Measurements from ENCODE around the gene WFIKKN1.
A peak's percentile ranks its signal among the peaks of the same experiment; 100 is the strongest.

WFIKKN1 gene

DNA sequence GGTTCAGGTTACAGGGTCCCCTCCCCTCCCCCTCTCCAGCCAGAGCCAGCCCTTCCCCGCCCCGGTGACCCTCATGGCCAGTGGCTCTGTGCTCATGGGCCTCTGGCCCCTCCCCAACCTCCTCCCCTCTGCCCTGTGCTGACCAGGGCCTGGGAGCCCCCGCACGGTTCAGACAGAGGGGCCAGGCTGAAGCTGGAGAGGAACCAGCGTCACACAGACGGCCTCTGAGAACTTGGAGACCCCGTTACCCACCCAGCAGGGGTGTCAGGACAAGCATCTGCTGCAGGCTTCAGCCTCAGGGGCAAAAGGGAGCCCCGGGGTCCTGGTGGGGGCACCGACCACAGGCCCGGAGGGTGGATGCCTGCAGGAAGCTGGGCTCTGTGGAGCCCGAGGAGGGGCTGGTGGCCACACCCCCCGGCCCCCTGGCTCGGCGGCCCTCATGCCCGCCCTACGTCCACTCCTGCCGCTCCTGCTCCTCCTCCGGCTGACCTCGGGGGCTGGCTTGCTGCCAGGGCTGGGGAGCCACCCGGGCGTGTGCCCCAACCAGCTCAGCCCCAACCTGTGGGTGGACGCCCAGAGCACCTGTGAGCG lies at the start of gene WFIKKN1:
Gene WFIKKN1, plus strand, starts transcription at position 171 of the 591 bp plus-strand sequence. Its CDS starts 269 bp downstream, at position 440.
- H3K36me3 Mint-ChIP-seq, result peaks cover 11 to 15% of the 10 kb centered on the region in 2 donors
- no peaks in the 10 kb centered on the region for H3K9me3 Mint-ChIP-seq
- no peaks in the 10 kb centered on the region for H3K27me3 Mint-ChIP-seq
- ATAC-seq (replicated peaks) (no peak), DNase-seq (no peak)
- H3K27ac Mint-ChIP-seq, result peak within 1 kb of the TSS; percentile 67
- H3K4me3 Mint-ChIP-seq, result peak within 1 kb of the TSS in 1 of 2 donors; percentile 28
- H3K4me1 Mint-ChIP-seq, result peaks cover 6 to 10% of the 10 kb centered on the region in 2 donors

DNA sequence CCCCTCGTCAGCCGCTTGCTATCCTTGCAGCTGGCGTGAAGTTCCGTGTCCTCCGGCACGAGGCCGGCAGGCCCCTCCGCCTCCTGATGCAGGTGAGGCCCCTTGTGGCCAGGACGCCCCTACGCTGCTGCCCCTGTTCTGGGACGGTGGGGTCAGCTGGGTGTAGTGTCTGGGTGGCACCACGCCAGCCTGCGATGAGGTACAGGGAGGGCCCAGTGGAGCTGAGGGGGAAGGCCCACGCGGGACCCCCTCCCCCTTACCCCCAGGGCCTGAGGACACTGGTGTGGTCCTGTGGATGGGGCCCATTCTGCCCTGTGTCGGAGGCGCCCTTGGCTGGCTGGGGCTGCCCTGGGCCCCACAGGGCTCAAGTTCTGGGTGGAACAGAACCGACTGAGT lies 48.6 kb upstream of the WFIKKN1 start:
- H3K36me3 Mint-ChIP-seq, result peaks cover 3 to 4% of the 10 kb centered on the region in 2 donors
- H3K4me1 Mint-ChIP-seq, result peaks cover 9 to 11% of the 10 kb centered on the region in 2 donors
- no peaks in the 10 kb centered on the region for H3K9me3 Mint-ChIP-seq
- peaks cover 4 to 7% of the 10 kb centered on the region in 2 donors for H3K27me3 Mint-ChIP-seq
- no peak for ATAC-seq (replicated peaks)
- no peak overlapping the region for H3K4me3 Mint-ChIP-seq
- DNase-seq, result no peak
- H3K27ac Mint-ChIP-seq, result no peak overlapping the region

DNA sequence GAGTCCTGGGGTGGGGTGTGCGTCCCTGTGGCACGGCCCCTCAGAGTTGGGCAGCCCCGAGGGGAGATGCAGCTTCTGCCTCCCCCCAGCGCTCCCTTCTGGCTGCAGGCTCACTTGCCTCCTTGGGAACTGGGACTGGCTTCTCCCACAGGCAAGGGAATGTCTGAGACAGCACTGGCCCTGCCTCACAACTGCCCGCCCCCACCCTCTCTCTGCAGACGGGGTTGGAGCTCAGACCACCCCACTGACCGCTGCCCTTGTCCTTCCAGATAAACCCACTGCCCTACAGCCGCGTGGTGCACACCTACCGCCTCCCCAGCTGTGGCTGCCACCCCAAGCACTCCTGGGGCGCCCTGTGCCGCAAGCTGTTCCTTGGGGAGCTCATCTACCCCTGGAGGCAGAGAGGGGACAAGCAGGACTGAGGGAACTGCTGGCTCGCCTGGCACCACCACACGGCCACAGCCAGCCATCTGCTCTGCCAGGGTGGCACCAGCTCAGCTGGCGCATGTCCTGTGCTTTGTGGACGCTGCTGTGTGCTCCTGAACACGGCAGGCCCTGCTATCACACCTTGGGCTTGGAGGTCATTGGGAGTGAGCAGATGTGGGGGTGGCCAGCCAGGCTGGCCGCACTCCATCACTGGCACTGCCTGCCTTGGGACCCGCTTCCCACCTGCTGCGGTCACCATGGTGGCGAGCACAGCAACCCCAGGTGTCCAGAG lies 48.0 kb upstream of the WFIKKN1 start:
- Mint-ChIP-seq H3K27ac (no peak overlapping the region), H3K9me3 (no peaks in the 10 kb centered on the region), H3K27me3 (peaks cover 4 to 7% of the 10 kb centered on the region in 2 donors), H3K4me3 (no peak overlapping the region), H3K4me1 (peaks cover 12 to 16% of the 10 kb centered on the region in 2 donors), H3K36me3 (peaks cover 3 to 4% of the 10 kb centered on the region in 2 donors)
- no peak for ATAC-seq (replicated peaks)
- DNase-seq, result no peak

DNA sequence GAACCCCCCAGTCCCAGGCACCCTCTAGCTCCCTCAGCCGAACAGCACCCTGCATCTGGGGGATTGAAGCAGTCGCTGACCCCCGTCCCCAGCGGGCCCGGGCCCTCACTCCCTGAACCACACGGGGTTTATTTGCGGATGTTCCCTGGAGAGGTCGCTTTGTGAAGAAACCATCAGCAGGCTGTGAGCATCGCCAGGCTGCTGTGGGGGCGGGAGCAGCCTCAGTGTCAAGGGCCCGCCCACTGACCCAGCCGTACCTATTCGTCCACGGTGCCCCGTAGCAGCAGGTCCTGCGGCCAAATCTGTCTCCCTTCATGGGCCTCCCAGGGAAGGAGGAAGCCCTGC lies 47.3 kb upstream of the WFIKKN1 start:
- Mint-ChIP-seq H3K9me3 (no peaks in the 10 kb centered on the region), H3K36me3 (peaks cover 4 to 9% of the 10 kb centered on the region in 2 donors), H3K4me1 (peaks cover 12 to 23% of the 10 kb centered on the region in 2 donors), H3K27me3 (peaks cover 4 to 7% of the 10 kb centered on the region in 2 donors), H3K4me3 (no peak overlapping the region), H3K27ac (no peak overlapping the region)
- no peak for ATAC-seq (replicated peaks)
- DNase-seq, result no peak

GRCh38 chr16:583815-584591 lies 46.8 kb upstream of the WFIKKN1 start:
- H3K27me3 Mint-ChIP-seq, result peaks cover 4 to 7% of the 10 kb centered on the region in 2 donors

DNA sequence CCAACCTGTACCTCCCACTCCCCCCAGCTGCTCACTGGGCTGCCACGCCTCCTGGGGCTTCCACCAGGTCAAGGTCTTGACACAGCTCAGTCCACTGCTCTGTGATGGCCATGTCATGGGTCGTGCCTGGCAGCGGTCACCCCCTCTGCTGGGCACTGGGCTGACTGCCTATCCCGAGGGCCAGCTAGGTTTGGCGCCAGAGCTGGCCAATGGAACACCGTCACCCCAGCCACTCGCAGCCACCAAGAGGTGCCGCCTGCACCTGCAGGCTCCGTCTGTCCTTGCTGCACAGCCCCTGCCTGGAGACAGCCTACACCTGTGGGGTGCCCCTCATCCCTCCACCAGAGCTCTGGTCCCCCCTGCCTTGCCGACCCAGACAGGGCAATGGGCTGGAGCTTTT lies 45.4 kb upstream of the WFIKKN1 start:
- Mint-ChIP-seq H3K4me3 (peak overlapping the region in 1 of 2 donors; percentile 19), H3K27me3 (peaks cover 4 to 7% of the 10 kb centered on the region in 2 donors), H3K4me1 (peaks cover 9 to 26% of the 10 kb centered on the region in 2 donors), H3K9me3 (no peaks in the 10 kb centered on the region), H3K36me3 (peaks cover 6 to 11% of the 10 kb centered on the region in 2 donors), H3K27ac (peak overlapping the region; percentile 69)
- ATAC-seq (replicated peaks) (no peak), DNase-seq (no peak)

More at GRCh38 chr16:583815-584591, 46.8 kb upstream of the WFIKKN1 start:
- H3K36me3 Mint-ChIP-seq, result peaks cover 6 to 11% of the 10 kb centered on the region in 2 donors
- H3K9me3 Mint-ChIP-seq, result no peaks in the 10 kb centered on the region
- H3K4me1 Mint-ChIP-seq, result peaks cover 11 to 26% of the 10 kb centered on the region in 2 donors
- no peak for DNase-seq
- ATAC-seq (replicated peaks), result no peak
- no peak overlapping the region for H3K4me3 Mint-ChIP-seq
- no peak overlapping the region for H3K27ac Mint-ChIP-seq

DNA sequence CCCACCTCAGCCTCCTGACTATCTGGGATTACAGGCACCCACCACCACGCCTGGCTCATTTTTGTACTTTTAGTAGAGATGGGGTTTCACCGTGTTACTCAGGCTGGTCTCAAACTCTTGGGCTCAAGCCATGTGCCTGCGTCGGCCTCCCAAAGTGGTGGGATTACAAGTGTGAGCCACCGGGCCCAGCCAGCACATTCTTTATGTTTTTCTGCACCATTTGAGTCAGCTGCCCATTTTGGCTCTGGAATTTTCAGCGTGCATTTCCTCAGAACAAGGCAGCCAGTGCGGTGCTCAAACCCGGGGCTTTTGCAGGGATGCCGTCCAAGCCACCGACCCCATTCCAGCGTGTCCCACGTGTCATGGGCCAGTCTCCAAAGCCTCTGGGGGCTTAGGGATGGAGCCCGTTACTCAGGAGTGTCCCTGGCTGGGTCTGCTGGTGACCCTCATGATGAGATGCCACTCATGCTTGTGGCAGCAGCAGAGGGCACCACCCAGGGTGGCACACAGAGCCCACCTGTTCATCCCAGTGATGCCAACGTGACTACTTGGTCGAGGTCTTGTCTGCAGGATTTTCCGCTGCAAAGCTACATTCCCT lies 44.6 kb upstream of the WFIKKN1 start:
- H3K4me3 Mint-ChIP-seq, result peak overlapping the region in 1 of 2 donors; percentile 39
- no peak overlapping the region for H3K27ac Mint-ChIP-seq
- DNase-seq (no peak), ATAC-seq (replicated peaks) (no peak)
- H3K36me3 Mint-ChIP-seq, result peaks cover 6 to 11% of the 10 kb centered on the region in 2 donors
- no peaks in the 10 kb centered on the region for H3K9me3 Mint-ChIP-seq
- peaks cover 16 to 34% of the 10 kb centered on the region in 2 donors for H3K4me1 Mint-ChIP-seq
- H3K27me3 Mint-ChIP-seq, result peaks cover 4 to 7% of the 10 kb centered on the region in 2 donors

DNA sequence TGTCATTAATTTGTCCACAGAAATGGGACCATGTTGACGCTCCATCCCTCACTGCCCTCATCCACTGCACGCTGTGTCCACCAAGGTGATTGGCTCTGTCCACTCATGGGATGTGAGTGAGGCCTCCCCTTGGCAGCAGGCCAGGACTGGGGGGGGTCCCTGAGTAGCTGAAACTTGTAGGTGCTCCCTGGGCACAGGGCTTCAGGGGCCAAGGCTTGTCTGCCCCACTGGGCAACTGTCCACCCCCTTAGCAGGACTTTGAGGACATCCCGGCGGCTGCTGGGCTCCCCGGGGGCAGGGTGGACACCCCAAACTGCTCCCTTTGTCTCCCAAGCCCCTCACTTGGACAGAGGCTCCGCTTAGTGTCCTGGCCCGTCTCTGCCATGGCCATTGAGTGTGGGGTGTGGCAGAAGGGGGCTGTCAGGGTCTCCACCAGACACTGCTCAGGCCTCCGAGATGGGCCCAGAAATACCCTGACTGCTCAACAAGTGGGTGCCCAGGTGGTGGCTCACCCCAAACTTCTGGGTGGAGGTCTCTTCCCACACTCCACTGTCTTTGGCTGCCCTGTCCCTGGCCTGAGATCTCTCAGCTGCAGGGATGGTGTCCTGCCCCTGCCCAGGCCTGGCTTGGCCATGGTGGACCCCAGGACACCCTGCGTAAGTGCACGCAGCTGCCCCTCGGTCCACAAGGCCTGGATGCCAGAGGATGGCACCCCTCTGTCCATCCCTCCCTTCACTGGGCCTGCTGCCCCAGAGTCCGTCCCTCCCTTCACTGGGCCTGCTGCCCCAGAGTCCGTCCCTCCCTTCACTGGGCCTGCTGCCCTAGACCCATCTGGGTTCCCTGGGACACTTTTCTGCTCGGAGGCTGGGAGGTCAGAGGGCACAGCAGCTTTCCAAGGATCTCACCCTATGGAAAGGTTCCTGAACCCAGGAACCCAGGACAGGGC lies 43.9 kb upstream of the WFIKKN1 start:
- no peak for DNase-seq
- Mint-ChIP-seq H3K4me1 (peaks cover 20 to 42% of the 10 kb centered on the region in 2 donors), H3K36me3 (peaks cover 6 to 11% of the 10 kb centered on the region in 2 donors), H3K4me3 (peak overlapping the region; percentile 81 to 97), H3K27me3 (peaks cover 4 to 7% of the 10 kb centered on the region in 2 donors), H3K27ac (peak overlapping the region; percentile 91), H3K9me3 (no peaks in the 10 kb centered on the region)
- no peak for ATAC-seq (replicated peaks)

DNA sequence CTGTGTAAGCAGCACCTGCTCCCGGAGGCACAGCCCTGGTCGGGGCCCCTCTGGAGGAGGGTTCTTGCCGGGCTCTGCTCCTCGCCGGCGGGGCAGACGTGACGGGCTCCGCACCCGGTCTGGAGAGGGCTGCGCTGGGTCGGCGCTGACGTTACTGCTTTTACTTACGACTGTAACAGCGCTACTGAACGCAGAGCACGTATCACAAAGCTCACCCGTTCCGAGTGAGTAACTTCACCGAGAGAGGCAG lies 42.2 kb upstream of the WFIKKN1 start:
- Mint-ChIP-seq H3K27me3 (peaks cover 4 to 7% of the 10 kb centered on the region in 2 donors), H3K4me1 (peaks cover 28 to 58% of the 10 kb centered on the region in 2 donors), H3K27ac (peak overlapping the region; percentile 98), H3K36me3 (peaks cover 4 to 9% of the 10 kb centered on the region in 2 donors), H3K9me3 (no peaks in the 10 kb centered on the region), H3K4me3 (peak overlapping the region; percentile 97)
- DNase-seq (peak; percentile 70), ATAC-seq (replicated peaks) (peak; percentile 40 to 42)

GRCh38 chr16:588889-589657 lies 41.7 kb upstream of the WFIKKN1 start:
- Mint-ChIP-seq H3K27me3 (peaks cover 4 to 7% of the 10 kb centered on the region in 2 donors), H3K4me3 (peak overlapping the region; percentile 97), H3K4me1 (peaks cover 30 to 63% of the 10 kb centered on the region in 2 donors), H3K9me3 (no peaks in the 10 kb centered on the region), H3K36me3 (peaks cover 4 to 10% of the 10 kb centered on the region in 2 donors), H3K27ac (peak overlapping the region; percentile 100)
- peak; percentile 75 to 79 for ATAC-seq (replicated peaks)
- DNase-seq, result peak; percentile 95

GRCh38 chr16:589658-590187 lies 41.1 kb upstream of the WFIKKN1 start, which contains the start of gene RAB40C:
TSS of gene RAB40C (plus strand) at chr16:590066. CDS start at chr16:590292, 226 bp downstream.
- Mint-ChIP-seq H3K27ac (peak within 1 kb of the TSS; percentile 100), H3K9me3 (no peaks in the 10 kb centered on the region), H3K27me3 (peaks cover 4 to 7% of the 10 kb centered on the region in 2 donors), H3K4me1 (peaks cover 33 to 69% of the 10 kb centered on the region in 2 donors), H3K36me3 (peaks cover 4 to 10% of the 10 kb centered on the region in 2 donors), H3K4me3 (peak within 1 kb of the TSS; percentile 97)
- ATAC-seq (replicated peaks), result peak; percentile 84 to 86
- peak; percentile 97 for DNase-seq

DNA sequence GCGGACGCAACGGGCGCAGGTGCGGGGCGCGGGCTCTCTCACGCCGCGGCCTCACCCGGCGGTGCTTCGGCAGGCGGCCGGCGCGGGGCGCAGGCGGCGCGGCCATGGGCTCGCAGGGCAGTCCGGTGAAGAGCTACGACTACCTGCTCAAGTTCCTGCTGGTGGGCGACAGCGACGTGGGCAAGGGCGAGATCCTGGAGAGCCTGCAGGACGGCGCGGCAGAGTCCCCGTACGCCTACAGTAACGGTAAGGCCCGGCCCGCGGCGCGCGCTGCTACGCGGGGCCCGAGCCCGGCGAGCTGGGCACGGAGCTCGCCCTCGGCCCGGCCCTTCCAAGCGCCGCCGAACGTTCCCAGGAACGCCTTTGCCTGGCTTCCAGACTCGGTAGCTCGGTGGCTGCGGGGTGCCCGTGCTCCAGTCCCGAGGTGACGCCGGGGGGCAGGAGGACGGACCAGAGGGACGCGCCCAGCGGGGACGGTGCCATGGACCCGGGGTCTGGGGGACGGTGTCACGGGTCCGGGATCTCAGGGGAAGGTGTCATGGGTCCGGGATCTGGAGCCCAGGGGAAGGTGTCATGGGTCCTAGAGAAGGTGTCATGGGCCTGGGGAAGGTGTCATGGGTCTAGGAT lies 40.5 kb upstream of the WFIKKN1 start:
- Mint-ChIP-seq H3K27ac (peak overlapping the region; percentile 86), H3K4me1 (peaks cover 32 to 68% of the 10 kb centered on the region in 2 donors), H3K36me3 (peaks cover 3 to 10% of the 10 kb centered on the region in 2 donors), H3K4me3 (peak overlapping the region; percentile 84 to 94), H3K27me3 (peaks cover 4 to 6% of the 10 kb centered on the region in 2 donors), H3K9me3 (no peaks in the 10 kb centered on the region)
- peak; percentile 0 to 1 for ATAC-seq (replicated peaks)
- DNase-seq, result no peak

Measured in stimulated activated naive B cell treated with anti-CD40 and anti-IgM and Interleukin-4, amounts not matched to agents 10 μg/mL and 1 μg/mL and 100 μg/mL, for 72 hours (primary cell).